BJ (cell line): ENCODE results near the gene CPAMD8. TPM values are rescaled to one million over a fixed set of nuclear protein-coding genes. Genes with fewer than 3 reads are reported as not detected.

ENCODE experiments used
- CTCF ChIA-PET: fragments of 350-600 bp; formaldehyde crosslinking; extraction: SDS; loops from one replicate; lab custom pipeline; 2021; ENCODE audit warnings: antibody characterized with exemption, inconsistent platforms; lab: Yijun Ruan, JAX
- POLR2A ChIA-PET: fragments of 300-600 bp; sonication (Branson Sonifier 250); formaldehyde crosslinking; extraction: SDS; loops from one replicate; lab custom pipeline; 2021; ENCODE audit warnings: antibody characterized with exemption; lab: Charles Lee
- DNase-seq: peaks from one replicate; pipeline ENCODE4 v3.0.0-alpha.2; 2011; ENCODE audit warnings: low read depth
- H3K27me3 ChIP-seq: 2 replicates; pipeline ENCODE4 v1.6.0; 2011; ENCODE audit warnings: low read length; ENCODE audit not compliant: control insufficient read depth, insufficient read depth
- H3K36me3 ChIP-seq: 2 replicates; pipeline ENCODE4 v1.5.1; 2011; ENCODE audit warnings: low read length; ENCODE audit not compliant: control insufficient read depth, insufficient read depth
- H3K4me3 ChIP-seq: 2 replicates; pipeline ENCODE4 v1.5.1; 2011; ENCODE audit warnings: low read depth, mild to moderate bottlenecking, control low read depth, low read length
- CTCF ChIP-seq: IDR thresholded peaks from 2 replicates; pipeline ENCODE4 v1.5.1; 2011; ENCODE audit warnings: low read depth, mild to moderate bottlenecking, control low read depth, inconsistent platforms, low read length, moderate library complexity; ENCODE audit not compliant: insufficient read depth
- polyA plus RNA-seq: library from polyadenylated mRNA; depleted of rRNA; stranded (reverse); fragments of >200 nt; gene quantifications from 2 replicates; pipeline ENCODE4 v1.2.3, GENCODE V29; 2011

The CPAMD8 gene
- polyA plus RNA-seq, 1 experiment = 1.1 TPM

- no peak for TF ChIP-seq CTCF
- POLR2A ChIA-PET = no interaction called here
- Histone ChIP-seq H3K36me3 (no peaks in the 10 kb centered on the region), H3K27me3 (no peaks in the 10 kb centered on the region), H3K4me3 (no peak overlapping the region)
- CTCF ChIA-PET = no interaction called here
- no peak for DNase-seq
Observed at GRCh38 chr19:16949496-16950023, 77.0 kb downstream of the CPAMD8 start.

GRCh38 chr19:16946951-16947940 lies 79.4 kb downstream of the CPAMD8 start:
- no peak for TF ChIP-seq CTCF
- ChIA-PET POLR2A (no interaction called here), CTCF (no interaction called here)
- Histone ChIP-seq H3K4me3 (no peak overlapping the region), H3K27me3 (no peaks in the 10 kb centered on the region), H3K36me3 (no peaks in the 10 kb centered on the region)
- no peak for DNase-seq

GRCh38 chr19:16945762-16946465 lies 80.7 kb downstream of the CPAMD8 start:
- H3K4me3 ChIP-seq = no peak overlapping the region
- no peak for TF ChIP-seq CTCF
- DNase-seq = no peak
- CTCF ChIA-PET = no interaction called here
- no peaks in the 10 kb centered on the region for H3K36me3 ChIP-seq
- POLR2A ChIA-PET = no interaction called here
- no peaks in the 10 kb centered on the region for H3K27me3 ChIP-seq

GRCh38 chr19:16945364-16945714 lies 81.3 kb downstream of the CPAMD8 start:
- CTCF ChIA-PET = no interaction called here
- Histone ChIP-seq H3K27me3 (no peaks in the 10 kb centered on the region), H3K36me3 (no peaks in the 10 kb centered on the region), H3K4me3 (no peak overlapping the region)
- TF ChIP-seq CTCF = no peak
- POLR2A ChIA-PET = no interaction called here
- no peak for DNase-seq
